Calu3 (cell line): ENCODE results near the gene GALNS. TPM values are rescaled to one million over a fixed set of nuclear protein-coding genes. Genes with fewer than 3 reads are reported as not detected.

Experiments
- BruUV-seq: library from RNA; stranded (reverse); fragments of 400-500 nt; replicated peaks from 2 replicates; lab custom pipeline; 2021; lab: Mats Ljungman, UMichigan
- CTCF ChIA-PET: fragments of 300-600 bp; sonication (Branson Sonifier 250); formaldehyde crosslinking; loops from one replicate; lab custom pipeline; 2022; ENCODE audit warnings: antibody characterized with exemption; lab: Charles Lee
- DNase-seq: peaks from one replicate; pipeline ENCODE4 v3.0.0; 2022
- H3K27ac Mint-ChIP-seq: one replicate; pipeline ENCODE4 v1.8.0; 2022; ENCODE audit warnings: mixed read lengths; ENCODE audit not compliant: unreplicated experiment
- H3K27me3 Mint-ChIP-seq: one replicate; pipeline ENCODE4 v1.8.0; 2022; ENCODE audit warnings: mixed read lengths; ENCODE audit not compliant: unreplicated experiment
- H3K36me3 Mint-ChIP-seq: one replicate; pipeline ENCODE4 v1.8.0; 2022; ENCODE audit warnings: mild to moderate bottlenecking, moderate library complexity, mixed read lengths; ENCODE audit not compliant: insufficient read depth, unreplicated experiment
- H3K4me1 Mint-ChIP-seq: one replicate; pipeline ENCODE4 v1.8.0; 2022; ENCODE audit warnings: mild to moderate bottlenecking, low read depth, mixed read lengths; ENCODE audit not compliant: unreplicated experiment
- H3K4me3 Mint-ChIP-seq: one replicate; pipeline ENCODE4 v1.8.0; 2022; ENCODE audit warnings: mild to moderate bottlenecking, low read depth, moderate library complexity, mixed read lengths; ENCODE audit not compliant: unreplicated experiment
- H3K9me3 Mint-ChIP-seq: one replicate; pipeline ENCODE4 v1.8.0; 2022; ENCODE audit warnings: low read depth, mixed read lengths; ENCODE audit not compliant: unreplicated experiment
- CTCF ChIP-seq: fragments of 200-600 bp; IDR thresholded peaks from one replicate; pipeline ENCODE4 v1.8.0; 2022; ENCODE audit warnings: antibody characterized with exemption; ENCODE audit not compliant: unreplicated experiment
- intact Hi-C: fragments of 100-400 bp; cut with micrococcal nuclease; formaldehyde crosslinking; loops from one replicate; pipeline ENCODE4 v1.10.0; 2022; ENCODE audit not compliant: unreplicated experiment
- total RNA-seq: library from RNA; stranded (reverse); gene quantifications from 2 replicates; pipeline ENCODE4 v1.2.3, GENCODE V29; 2022

Gene GALNS
- total RNA-seq, 1 experiment from 2014 or later, result 50.4 TPM

- TF ChIP-seq CTCF, result no peak
- H3K4me3 Mint-ChIP-seq, result no peak overlapping the region
- CTCF ChIA-PET, result interaction anchor here (0.8 kb wide), 1 partner anchor 62 kb away, joined by 3 read pairs; no protein-coding TSS in a partner anchor
- no peak for DNase-seq
- intact Hi-C loops, result no loop called here
- H3K4me1 Mint-ChIP-seq, result no peaks in the 10 kb centered on the region
- no peaks in the 10 kb centered on the region for H3K27me3 Mint-ChIP-seq
- no TSS peak for BruUV-seq
- no peak overlapping the region for H3K27ac Mint-ChIP-seq
- H3K36me3 Mint-ChIP-seq, result peaks cover 24% of the 10 kb centered on the region
- no peaks in the 10 kb centered on the region for H3K9me3 Mint-ChIP-seq
Measured at GRCh38 chr16:88799569-88800276, 57.0 kb downstream of the GALNS start.

GRCh38 chr16:88798772-88799455, 57.8 kb downstream of the GALNS start:
- Mint-ChIP-seq H3K9me3 (no peaks in the 10 kb centered on the region), H3K36me3 (peaks cover 16% of the 10 kb centered on the region), H3K27ac (no peak overlapping the region), H3K27me3 (no peaks in the 10 kb centered on the region), H3K4me1 (no peaks in the 10 kb centered on the region), H3K4me3 (no peak overlapping the region)
- CTCF ChIA-PET, result interaction anchor here (0.6 to 0.8 kb wide), 2 partner anchors 50 to 62 kb away, joined by 3 to 4 read pairs; no protein-coding TSS in a partner anchor
- BruUV-seq, result no TSS peak
- no peak for DNase-seq
- intact Hi-C loops, result no loop called here
- no peak for TF ChIP-seq CTCF

- Mint-ChIP-seq H3K4me1 (no peaks in the 10 kb centered on the region), H3K9me3 (no peaks in the 10 kb centered on the region), H3K27ac (no peak overlapping the region), H3K4me3 (no peak overlapping the region), H3K36me3 (peaks cover 7% of the 10 kb centered on the region), H3K27me3 (peaks cover 7% of the 10 kb centered on the region)
- TF ChIP-seq CTCF, result no peak
- no peak for DNase-seq
- CTCF ChIA-PET, result no interaction called here
- BruUV-seq, result no TSS peak
- intact Hi-C loops, result no loop called here
Measured at GRCh38 chr16:88798073-88798472, 58.7 kb downstream of the GALNS start.

GRCh38 chr16:88796278-88796677, 60.5 kb downstream of the GALNS start:
- no TSS peak for BruUV-seq
- no peak for DNase-seq
- Mint-ChIP-seq H3K27ac (no peak overlapping the region), H3K27me3 (peaks cover 20% of the 10 kb centered on the region), H3K4me1 (no peaks in the 10 kb centered on the region), H3K36me3 (no peaks in the 10 kb centered on the region), H3K4me3 (no peak overlapping the region), H3K9me3 (no peaks in the 10 kb centered on the region)
- no peak for TF ChIP-seq CTCF
- intact Hi-C loops, result no loop called here
- CTCF ChIA-PET, result no interaction called here
